ENCODE data around the gene GSTO2. TPM values are rescaled to one million over a fixed set of nuclear protein-coding genes. Genes with fewer than 3 reads are reported as not detected.
"Not testable (repeated sequence)": the region's sequence is repeated elsewhere in the genome, so short reads cannot be mapped to it uniquely, and the experiment has no call there.

Gene GSTO2
- total RNA-seq = 6.3 TPM

DNA sequence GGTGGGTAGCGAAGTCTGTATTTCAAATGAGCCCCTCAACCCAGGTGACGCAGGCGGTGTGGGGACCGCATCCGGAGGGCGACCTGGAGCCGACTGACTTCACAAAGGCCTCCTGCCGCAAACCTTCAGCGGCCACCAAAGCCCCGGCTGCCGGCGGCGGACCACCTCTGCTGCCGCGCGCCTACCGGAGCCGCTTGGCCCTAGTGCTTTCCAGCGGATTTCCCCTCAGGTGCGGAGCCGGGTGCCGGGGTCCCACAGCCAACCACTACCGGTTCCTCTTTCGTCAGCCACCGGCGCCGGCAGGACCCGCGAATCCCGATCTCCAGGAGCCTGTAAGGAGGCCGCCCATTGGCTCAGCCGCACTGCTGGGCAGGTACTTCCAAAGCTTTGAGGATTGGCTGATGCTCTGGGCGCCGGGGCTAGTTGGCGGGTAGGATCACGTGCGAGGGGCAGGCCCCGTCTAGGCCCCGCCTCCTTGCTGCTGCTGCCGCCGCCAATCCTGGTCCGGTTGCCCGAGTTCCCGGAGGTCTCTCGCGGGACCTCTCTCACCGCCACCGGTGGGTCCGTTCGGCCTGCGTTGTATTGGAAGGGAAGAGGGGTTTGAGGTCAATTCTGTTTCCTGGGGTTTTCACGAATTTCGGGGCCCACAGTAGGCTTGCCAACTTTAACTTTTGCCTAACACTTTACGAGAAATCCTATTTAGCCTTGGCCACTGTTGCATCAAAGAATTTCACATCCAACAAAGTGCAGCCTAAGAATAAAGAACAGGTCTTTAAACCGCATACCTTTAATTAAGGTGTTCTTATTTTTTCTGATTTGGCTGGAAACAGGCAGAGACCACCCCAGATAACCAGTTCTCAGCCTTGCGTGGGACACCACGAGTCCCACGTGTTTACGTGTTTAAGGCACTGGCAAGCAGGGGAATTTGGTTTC lies at the start of gene GSTO2:
GSTO2 (plus strand) TSS at position 472 of the 933 bp plus-strand sequence. CDS start 5,732 bp downstream, outside the sequence.
- peak; percentile 98 for DNase-seq

- DNase-seq = no peak
These were observed 48.5 kb upstream of the GSTO2 start for GRCh38 chr10:104220522-104220921.

DNA sequence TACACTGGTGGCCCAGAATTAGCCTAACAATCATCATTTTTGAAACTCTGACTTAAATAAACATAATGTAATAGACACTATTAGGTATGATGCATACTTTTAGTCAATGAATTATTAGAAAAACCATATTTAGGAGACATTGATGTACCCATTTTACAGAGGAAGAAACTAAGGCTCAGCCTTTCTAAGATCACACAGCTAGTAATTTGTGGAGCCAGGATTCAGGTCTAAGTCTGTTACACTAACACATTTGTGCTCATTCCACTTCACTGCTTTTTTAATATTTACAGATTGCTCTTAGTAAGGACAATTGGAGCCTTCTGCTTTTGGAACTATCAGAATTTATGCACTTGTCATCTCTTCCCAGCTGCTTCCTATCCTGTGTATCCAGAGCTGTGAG lies 45.7 kb upstream of the GSTO2 start:
- DNase-seq = no peak

- DNase-seq = no peak
These were observed 38.5 kb upstream of the GSTO2 start for GRCh38 chr10:104230490-104230889.

- peak; percentile 89 for DNase-seq
These were observed 37.0 kb upstream of the GSTO2 start, which contains the start of gene CFAP43 for GRCh38 chr10:104231784-104232612. TSS of gene CFAP43 (minus strand) at chr10:104232364. CDS start at chr10:104232246, 118 bp downstream.

GRCh38 chr10:104232613-104233102 lies 36.3 kb upstream of the GSTO2 start:
- no peak for DNase-seq

GRCh38 chr10:104233817-104234216 lies 35.2 kb upstream of the GSTO2 start:
- no peak for DNase-seq

DNA sequence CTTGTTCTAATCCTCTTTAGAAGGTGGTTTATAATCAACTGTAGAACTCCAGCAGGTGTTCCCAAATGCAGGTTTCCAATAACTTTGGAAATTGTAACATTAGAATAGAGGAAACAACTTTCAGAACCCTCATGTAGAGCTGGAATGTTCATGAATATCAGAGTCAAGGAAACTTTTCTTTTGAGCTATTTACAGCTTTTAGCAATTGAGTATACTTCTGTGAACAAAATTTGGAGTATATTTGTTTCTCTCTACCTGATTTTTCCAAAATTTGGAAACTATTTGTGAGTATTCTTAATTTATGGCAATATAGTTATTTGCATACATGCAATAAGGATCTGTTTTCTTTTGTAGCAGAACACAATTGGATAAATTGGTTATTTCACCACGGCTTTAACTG lies 34.0 kb upstream of the GSTO2 start:
- DNase-seq = no peak

DNA sequence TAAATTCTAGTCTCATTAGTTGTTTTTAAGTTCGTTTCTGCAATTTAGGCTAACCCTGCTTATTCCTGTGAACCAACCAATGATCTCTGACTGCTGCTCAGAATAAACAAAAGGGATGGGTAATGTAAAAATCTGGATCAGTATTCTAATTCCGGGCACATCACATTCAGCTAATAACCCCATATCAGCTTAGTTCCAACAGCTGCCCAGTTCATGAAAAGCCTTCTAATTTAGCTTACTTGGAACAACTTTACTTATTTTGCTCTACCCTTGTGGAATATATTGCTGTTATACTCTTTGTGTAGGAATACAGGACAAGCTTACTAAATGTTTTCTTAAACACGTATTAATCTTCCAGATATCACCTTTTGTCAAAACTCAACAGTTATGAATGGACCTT lies 33.2 kb upstream of the GSTO2 start:
- DNase-seq = no peak

GRCh38 chr10:104240078-104240477 lies 28.9 kb upstream of the GSTO2 start:
- DNase-seq = no peak

GRCh38 chr10:104242545-104242944 lies 26.4 kb upstream of the GSTO2 start:
- no peak for DNase-seq

- DNase-seq = not testable (repeated sequence)
These were observed 26.0 kb upstream of the GSTO2 start for GRCh38 chr10:104243009-104243408.

DNA sequence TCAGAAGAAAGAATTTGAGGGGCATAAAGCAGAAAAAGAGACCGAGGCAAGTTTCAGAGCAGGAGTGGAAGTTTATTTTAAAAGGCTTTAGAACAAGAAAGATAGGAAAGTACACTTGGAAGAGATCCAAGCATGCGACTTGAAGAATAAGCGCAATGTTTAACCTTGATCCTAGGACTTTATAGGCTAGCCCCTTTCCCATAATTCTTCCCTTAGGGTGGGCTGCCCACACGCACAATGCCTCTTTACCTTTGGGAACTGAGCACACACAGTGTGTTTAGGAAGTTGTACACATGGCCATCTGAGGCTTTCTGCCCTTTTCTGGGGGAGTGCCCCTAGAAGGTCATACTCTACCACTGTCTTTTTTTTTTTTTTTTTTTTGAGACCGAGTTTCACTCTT lies 25.5 kb upstream of the GSTO2 start:
- no peak for DNase-seq

GRCh38 chr10:104245066-104245632 lies 23.8 kb upstream of the GSTO2 start:
- DNase-seq = no peak

- DNase-seq = no peak
These were observed 22.0 kb upstream of the GSTO2 start for GRCh38 chr10:104246976-104247375.

- no peak for DNase-seq
These were observed 21.4 kb upstream of the GSTO2 start for GRCh38 chr10:104247513-104248146.

GRCh38 chr10:104248931-104249330 lies 20.1 kb upstream of the GSTO2 start:
- DNase-seq = not testable (repeated sequence)

GRCh38 chr10:104250371-104250770 lies 18.6 kb upstream of the GSTO2 start:
- no peak for DNase-seq

DNA sequence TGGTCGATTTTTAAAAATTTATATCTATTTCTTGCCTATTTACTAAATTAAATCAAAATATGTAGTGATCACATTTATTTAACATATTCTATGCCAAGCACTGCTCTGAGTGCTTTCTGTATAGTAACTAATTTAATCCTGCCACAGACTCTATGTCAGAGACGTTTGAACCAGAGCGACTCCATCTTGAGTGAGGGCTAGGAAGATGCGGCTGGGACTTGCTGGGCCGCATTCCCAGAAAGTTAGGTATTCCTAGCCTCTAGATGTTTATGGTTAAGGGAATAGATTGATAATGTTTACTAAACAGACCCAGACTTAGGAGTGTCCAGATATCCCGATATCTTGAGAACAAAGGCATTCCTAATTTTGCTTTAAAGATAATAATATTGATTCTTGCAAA lies 17.5 kb upstream of the GSTO2 start:
- DNase-seq = no peak

DNA sequence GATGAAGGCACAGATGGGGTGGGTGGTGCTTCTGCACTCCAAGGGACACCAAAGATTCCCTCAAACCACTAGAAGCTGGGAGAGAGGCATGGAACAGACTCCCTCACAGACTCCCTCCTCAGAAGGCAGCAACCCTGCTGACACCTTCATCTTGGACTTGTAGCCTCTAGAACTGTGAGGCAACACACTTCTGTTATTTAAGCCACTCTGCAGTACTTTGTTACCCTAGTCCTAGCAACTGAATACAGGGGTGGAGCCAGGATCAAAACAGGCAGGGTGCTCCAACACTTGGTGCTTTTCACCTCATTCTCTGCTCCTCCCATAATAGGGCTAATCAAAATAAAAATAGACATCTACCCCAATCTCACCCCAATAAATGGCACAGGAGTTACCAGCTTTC lies 16.6 kb upstream of the GSTO2 start:
- DNase-seq = no peak

DNA sequence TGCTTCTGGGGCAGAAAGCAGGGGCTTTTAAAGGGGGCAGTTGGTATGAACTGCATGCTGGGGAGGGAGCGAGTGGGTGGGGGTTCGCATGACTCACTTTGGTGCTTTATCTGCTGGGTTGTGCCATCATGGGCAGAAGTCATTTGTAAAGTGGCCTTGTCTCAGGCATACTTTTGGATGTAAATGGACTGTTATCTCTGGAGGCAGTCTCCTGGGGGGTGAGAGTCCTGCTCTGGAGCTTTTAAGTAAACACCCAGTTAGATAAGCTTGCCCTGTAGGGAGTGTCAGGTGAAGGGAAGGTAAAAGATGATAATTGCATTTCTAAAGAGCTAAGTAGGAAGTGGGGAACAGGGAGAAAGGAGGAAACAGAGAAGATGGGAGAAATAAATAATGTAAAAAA lies 15.9 kb upstream of the GSTO2 start:
- no peak for DNase-seq

Data from skin of body (tissue), 2 donors.